Dendritic cell treated with granulocyte-macrophage colony-stimulating factor and Interleukin-4, amounts not matched to agents 40 ng/mL and 50 ng/mL, for 4 days (primary cell): ENCODE measurements around the gene RBCK1.
"Not testable (repeated sequence)": the region's sequence is repeated elsewhere in the genome, so short reads cannot be mapped to it uniquely, and the experiment has no call there.

ENCODE experiments used
- H3K27ac Mint-ChIP-seq: one replicate; pipeline ENCODE4 v1.8.0; 2022; ENCODE audit warnings: mild to moderate bottlenecking, mixed read lengths
- H3K27me3 Mint-ChIP-seq: one replicate; pipeline ENCODE4 v1.8.0; 2022; ENCODE audit warnings: mild to moderate bottlenecking, mixed read lengths
- H3K36me3 Mint-ChIP-seq: one replicate; pipeline ENCODE4 v1.8.0; 2022; ENCODE audit warnings: low read depth, mixed read lengths
- H3K4me1 Mint-ChIP-seq: one replicate; pipeline ENCODE4 v1.8.0; 2022; ENCODE audit warnings: low read depth, mixed read lengths
- H3K4me3 Mint-ChIP-seq: one replicate; pipeline ENCODE4 v1.8.0; 2022; ENCODE audit warnings: mild to moderate bottlenecking, moderate library complexity, mixed read lengths
- H3K9me3 Mint-ChIP-seq: one replicate; pipeline ENCODE4 v1.8.0; 2022; ENCODE audit warnings: mixed read lengths
- intact Hi-C: fragments of 100-400 bp; cut with micrococcal nuclease; formaldehyde crosslinking; loops from one replicate; pipeline ENCODE4 v1.15.0; 2022

RBCK1 gene

GRCh38 chr20:370977-371754 is 36.9 kb upstream of the RBCK1 start:
- Mint-ChIP-seq H3K36me3 (no peaks in the 10 kb centered on the region), H3K4me1 (peaks cover 37% of the 10 kb centered on the region), H3K27me3 (no peaks in the 10 kb centered on the region), H3K4me3 (no peak overlapping the region), H3K9me3 (no peaks in the 10 kb centered on the region), H3K27ac (peak overlapping the region; percentile 81)
- intact Hi-C loops, result loop anchor here (5.0 kb wide), 1 partner anchor 36 kb away; the partner anchor contains the start of gene RBCK1

GRCh38 chr20:371755-372542 is 36.1 kb upstream of the RBCK1 start:
- Mint-ChIP-seq H3K27ac (peak overlapping the region; percentile 81), H3K36me3 (no peaks in the 10 kb centered on the region), H3K27me3 (no peaks in the 10 kb centered on the region), H3K9me3 (no peaks in the 10 kb centered on the region), H3K4me1 (peaks cover 37% of the 10 kb centered on the region), H3K4me3 (no peak overlapping the region)
- intact Hi-C loops, result loop anchor here (2.0 to 5.0 kb wide), 3 partner anchors 17 to 47 kb away; partner anchors contain the start of genes RBCK1 and SOX12

- H3K9me3 Mint-ChIP-seq, H3K4me3 Mint-ChIP-seq, H3K36me3 Mint-ChIP-seq, H3K27me3 Mint-ChIP-seq: not testable (repeated sequence)
- intact Hi-C loops, result loop anchor here (2.0 to 5.0 kb wide), 3 partner anchors 18 to 48 kb away; partner anchors contain the start of genes RBCK1 and SOX12
- Mint-ChIP-seq H3K4me1 (peaks cover 37% of the 10 kb centered on the region), H3K27ac (peak overlapping the region; percentile 81)
These were observed 35.5 kb upstream of the RBCK1 start for GRCh38 chr20:372543-373082.

GRCh38 chr20:373171-373890 is 34.8 kb upstream of the RBCK1 start:
- H3K27ac Mint-ChIP-seq, result peak overlapping the region; percentile 81
- no peaks in the 10 kb centered on the region for H3K36me3 Mint-ChIP-seq
- peaks cover 3% of the 10 kb centered on the region for H3K27me3 Mint-ChIP-seq
- intact Hi-C loops, result loop anchor here (2.0 to 5.0 kb wide), 3 partner anchors 19 to 49 kb away; partner anchors contain the start of genes RBCK1 and SOX12
- H3K4me1 Mint-ChIP-seq, result peaks cover 37% of the 10 kb centered on the region
- no peak overlapping the region for H3K4me3 Mint-ChIP-seq
- no peaks in the 10 kb centered on the region for H3K9me3 Mint-ChIP-seq

- Mint-ChIP-seq H3K27ac (no peak overlapping the region), H3K4me1 (peaks cover 31% of the 10 kb centered on the region), H3K36me3 (no peaks in the 10 kb centered on the region), H3K9me3 (no peaks in the 10 kb centered on the region), H3K27me3 (peaks cover 7% of the 10 kb centered on the region), H3K4me3 (no peak overlapping the region)
- intact Hi-C loops, result no loop called here
These were observed 32.7 kb upstream of the RBCK1 start for GRCh38 chr20:375265-375889.

GRCh38 chr20:376089-376488 is 32.0 kb upstream of the RBCK1 start:
- intact Hi-C loops, result no loop called here
- peaks cover 7% of the 10 kb centered on the region for H3K27me3 Mint-ChIP-seq
- no peaks in the 10 kb centered on the region for H3K9me3 Mint-ChIP-seq
- H3K27ac Mint-ChIP-seq, result no peak overlapping the region
- H3K4me1 Mint-ChIP-seq, result peaks cover 31% of the 10 kb centered on the region
- H3K4me3 Mint-ChIP-seq, result no peak overlapping the region
- H3K36me3 Mint-ChIP-seq, result no peaks in the 10 kb centered on the region

- Mint-ChIP-seq H3K27me3 (peaks cover 7% of the 10 kb centered on the region), H3K4me3 (no peak overlapping the region), H3K27ac (no peak overlapping the region), H3K36me3 (peaks cover 6% of the 10 kb centered on the region), H3K4me1 (peaks cover 24% of the 10 kb centered on the region), H3K9me3 (no peaks in the 10 kb centered on the region)
- intact Hi-C loops, result no loop called here
These were observed 31.3 kb upstream of the RBCK1 start for GRCh38 chr20:376750-377149.

GRCh38 chr20:377578-377977 is 30.5 kb upstream of the RBCK1 start:
- H3K27me3 Mint-ChIP-seq, H3K9me3 Mint-ChIP-seq, H3K36me3 Mint-ChIP-seq, intact Hi-C loops, H3K27ac Mint-ChIP-seq, H3K4me3 Mint-ChIP-seq: not testable (repeated sequence)
- peaks cover 16% of the 10 kb centered on the region for H3K4me1 Mint-ChIP-seq

- peaks cover 6% of the 10 kb centered on the region for H3K36me3 Mint-ChIP-seq
- intact Hi-C loops, result no loop called here
- no peak overlapping the region for H3K4me3 Mint-ChIP-seq
- no peaks in the 10 kb centered on the region for H3K9me3 Mint-ChIP-seq
- no peak overlapping the region for H3K27ac Mint-ChIP-seq
- peaks cover 2% of the 10 kb centered on the region for H3K4me1 Mint-ChIP-seq
- H3K27me3 Mint-ChIP-seq, result peaks cover 7% of the 10 kb centered on the region
These were observed 29.1 kb upstream of the RBCK1 start for GRCh38 chr20:378961-379336.

GRCh38 chr20:380763-381580 is 27.1 kb upstream of the RBCK1 start:
- peaks cover 6% of the 10 kb centered on the region for H3K36me3 Mint-ChIP-seq
- peak overlapping the region; percentile 89 for H3K4me3 Mint-ChIP-seq
- no peaks in the 10 kb centered on the region for H3K4me1 Mint-ChIP-seq
- H3K27me3 Mint-ChIP-seq, result peaks cover 7% of the 10 kb centered on the region
- H3K9me3 Mint-ChIP-seq, result no peaks in the 10 kb centered on the region
- H3K27ac Mint-ChIP-seq, result peak overlapping the region; percentile 78
- intact Hi-C loops, result loop anchor here (1.0 kb wide), 1 partner anchor 27 kb away; the partner anchor contains the start of gene RBCK1

GRCh38 chr20:381581-382290 is 26.4 kb upstream of the RBCK1 start:
- peaks cover 6% of the 10 kb centered on the region for H3K36me3 Mint-ChIP-seq
- H3K27ac Mint-ChIP-seq, result peak overlapping the region; percentile 78
- intact Hi-C loops, result loop anchor here (1.0 kb wide), 1 partner anchor 27 kb away; the partner anchor contains the start of gene RBCK1
- no peaks in the 10 kb centered on the region for H3K4me1 Mint-ChIP-seq
- peak overlapping the region; percentile 89 for H3K4me3 Mint-ChIP-seq
- H3K9me3 Mint-ChIP-seq, result no peaks in the 10 kb centered on the region
- peaks cover 7% of the 10 kb centered on the region for H3K27me3 Mint-ChIP-seq
